ENCODE measurements around the gene VWA7.

DNA sequence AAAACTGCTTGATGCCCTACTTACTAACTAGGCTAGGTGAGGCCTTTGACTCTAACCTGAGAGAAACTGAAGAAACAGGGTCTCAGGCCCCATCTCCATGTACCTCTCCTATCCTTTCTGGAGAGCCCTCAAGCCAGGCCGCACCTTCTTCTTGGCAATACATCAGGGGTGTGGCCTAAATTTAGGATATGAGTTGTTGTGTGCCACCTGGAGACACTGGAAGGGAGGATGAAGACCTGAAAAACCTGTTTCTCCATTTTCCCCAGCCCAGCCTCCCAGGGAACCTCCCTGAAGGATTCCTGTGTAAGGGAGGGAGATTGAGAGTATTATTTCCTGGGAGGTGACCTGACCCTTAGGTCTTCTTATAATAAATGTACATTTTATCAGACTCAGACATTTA, 58.9 kb downstream of the VWA7 start:
- TF ChIP-seq, protein P1, sequence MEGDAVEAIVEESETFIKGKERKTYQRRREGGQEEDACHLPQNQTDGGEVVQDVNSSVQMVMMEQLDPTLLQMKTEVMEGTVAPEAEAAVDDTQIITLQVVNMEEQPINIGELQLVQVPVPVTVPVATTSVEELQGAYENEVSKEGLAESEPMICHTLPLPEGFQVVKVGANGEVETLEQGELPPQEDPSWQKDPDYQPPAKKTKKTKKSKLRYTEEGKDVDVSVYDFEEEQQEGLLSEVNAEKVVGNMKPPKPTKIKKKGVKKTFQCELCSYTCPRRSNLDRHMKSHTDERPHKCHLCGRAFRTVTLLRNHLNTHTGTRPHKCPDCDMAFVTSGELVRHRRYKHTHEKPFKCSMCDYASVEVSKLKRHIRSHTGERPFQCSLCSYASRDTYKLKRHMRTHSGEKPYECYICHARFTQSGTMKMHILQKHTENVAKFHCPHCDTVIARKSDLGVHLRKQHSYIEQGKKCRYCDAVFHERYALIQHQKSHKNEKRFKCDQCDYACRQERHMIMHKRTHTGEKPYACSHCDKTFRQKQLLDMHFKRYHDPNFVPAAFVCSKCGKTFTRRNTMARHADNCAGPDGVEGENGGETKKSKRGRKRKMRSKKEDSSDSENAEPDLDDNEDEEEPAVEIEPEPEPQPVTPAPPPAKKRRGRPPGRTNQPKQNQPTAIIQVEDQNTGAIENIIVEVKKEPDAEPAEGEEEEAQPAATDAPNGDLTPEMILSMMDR (IDR thresholded peaks at IDR 0.05) = no peak
- no peak for TF ChIP-seq POLR2A (IDR thresholded peaks at IDR 0.05)
